ENCODE data around the gene SPOP.

Gene SPOP

DNA sequence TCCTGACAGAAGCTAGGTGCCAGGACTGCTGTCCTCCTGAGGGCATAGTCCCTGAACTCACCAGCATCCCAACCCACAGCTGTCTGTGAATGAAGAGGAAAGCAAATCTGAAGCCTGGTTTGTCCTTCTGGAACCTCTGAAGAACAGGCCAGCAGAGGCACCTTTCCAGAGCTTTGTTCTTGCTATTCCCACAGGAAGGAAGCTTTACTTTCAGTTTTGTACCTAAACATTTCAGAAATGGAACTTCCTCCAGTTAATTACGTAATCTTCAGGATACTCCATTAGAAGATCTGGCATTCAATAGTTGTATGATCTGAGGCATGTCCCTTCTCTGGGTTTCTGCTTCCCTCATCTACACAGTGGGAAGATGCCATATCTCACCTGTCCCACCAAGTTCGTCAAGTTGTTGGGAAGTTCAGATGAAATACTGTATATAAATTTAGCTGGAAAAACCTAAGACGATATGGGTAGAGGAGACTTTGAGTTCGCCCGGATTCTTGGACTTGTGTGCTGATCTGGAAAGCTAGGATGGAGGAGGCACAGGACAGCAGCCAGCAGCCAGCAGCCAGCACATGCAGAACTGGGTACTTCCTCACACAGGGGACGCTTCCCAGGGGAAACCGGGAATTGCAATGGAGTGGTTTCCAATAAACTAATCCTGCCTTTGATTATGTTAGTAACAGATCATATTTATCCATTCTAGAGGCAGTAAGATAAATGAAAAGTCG, 79.8 kb downstream of the SPOP start:
- no peak overlapping the region for H3K4me3 ChIP-seq (ENCODE audit: low read depth, low read length)
- H3K27me3 ChIP-seq (replicated peaks) = no peaks in the 10 kb centered on the region
- H3K36me3 ChIP-seq (replicated peaks) = peaks cover 21% of the 10 kb centered on the region
- no peak overlapping the region for H3K27ac ChIP-seq
- DNase-seq = no peak
- in situ Hi-C loops (cut with HindIII; ENCODE audit: low pct_ligation_motif_present, low sequenced_read_pairs) = no loop called here
- TF ChIP-seq CTCF (IDR thresholded peaks at IDR 0.05; ENCODE audit: low read depth, low read length, missing control alignments) = no peak

- DNase-seq = no peak
- Histone ChIP-seq H3K27ac (no peak overlapping the region), H3K27me3 (replicated peaks) (no peaks in the 10 kb centered on the region), H3K4me3 (ENCODE audit: low read depth, low read length) (no peak overlapping the region), H3K36me3 (replicated peaks) (peaks cover 17% of the 10 kb centered on the region)
- in situ Hi-C loops (cut with HindIII; ENCODE audit: low pct_ligation_motif_present, low sequenced_read_pairs) = no loop called here
- TF ChIP-seq CTCF (IDR thresholded peaks at IDR 0.05; ENCODE audit: low read depth, low read length, missing control alignments) = no peak
These were observed 80.5 kb downstream of the SPOP start for GRCh38 chr17:49597436-49597835.

GRCh38 chr17:49596613-49597244, 81.2 kb downstream of the SPOP start:
- no peak for DNase-seq
- no peaks in the 10 kb centered on the region for H3K27me3 ChIP-seq (replicated peaks)
- in situ Hi-C loops (cut with HindIII; ENCODE audit: low pct_ligation_motif_present, low sequenced_read_pairs) = no loop called here
- H3K4me3 ChIP-seq (ENCODE audit: low read depth, low read length) = no peak overlapping the region
- no peak overlapping the region for H3K27ac ChIP-seq
- peaks cover 14% of the 10 kb centered on the region for H3K36me3 ChIP-seq (replicated peaks)
- TF ChIP-seq CTCF (IDR thresholded peaks at IDR 0.05; ENCODE audit: low read depth, low read length, missing control alignments) = no peak

- H3K27me3 ChIP-seq (replicated peaks) = no peaks in the 10 kb centered on the region
- H3K4me3 ChIP-seq (ENCODE audit: low read depth, low read length) = no peak overlapping the region
- no peak for DNase-seq
- no peak for TF ChIP-seq CTCF (IDR thresholded peaks at IDR 0.05; ENCODE audit: low read depth, low read length, missing control alignments)
- peaks cover 9% of the 10 kb centered on the region for H3K36me3 ChIP-seq (replicated peaks)
- H3K27ac ChIP-seq = no peak overlapping the region
- in situ Hi-C loops (cut with HindIII; ENCODE audit: low pct_ligation_motif_present, low sequenced_read_pairs) = no loop called here
These were observed 81.9 kb downstream of the SPOP start for GRCh38 chr17:49595980-49596379.

DNA sequence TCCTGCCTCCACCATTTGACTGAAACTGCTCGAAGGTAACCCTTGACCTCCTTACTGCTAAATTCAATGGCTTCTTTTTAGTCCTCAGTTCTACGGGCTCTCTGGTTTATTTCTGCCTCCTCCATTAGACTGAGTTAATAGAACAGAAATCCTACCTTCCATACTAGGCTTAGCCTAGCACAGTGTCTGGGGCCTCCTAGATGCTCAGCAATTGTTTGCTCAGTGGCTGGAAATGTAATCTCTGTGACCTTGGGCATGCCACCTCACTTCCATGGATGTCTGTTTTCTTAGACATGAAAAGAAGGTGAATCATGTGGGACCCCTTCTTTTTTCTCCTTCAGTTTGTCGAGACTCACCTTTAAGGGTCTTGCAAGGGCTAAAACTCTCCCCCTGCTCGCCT, 82.6 kb downstream of the SPOP start:
- peaks cover 8% of the 10 kb centered on the region for H3K36me3 ChIP-seq (replicated peaks)

More for the DNA sequence above, 82.6 kb downstream of the SPOP start:
- Histone ChIP-seq H3K27ac (no peak overlapping the region), H3K4me3 (ENCODE audit: low read depth, low read length) (no peak overlapping the region), H3K27me3 (replicated peaks) (no peaks in the 10 kb centered on the region)
- TF ChIP-seq CTCF (IDR thresholded peaks at IDR 0.05; ENCODE audit: low read depth, low read length, missing control alignments) = no peak
- in situ Hi-C loops (cut with HindIII; ENCODE audit: low pct_ligation_motif_present, low sequenced_read_pairs) = no loop called here
- no peak for DNase-seq
